H1 (cell line): ENCODE measurements around the gene WIPF3. TPM values are rescaled to one million over a fixed set of nuclear protein-coding genes. Genes with fewer than 3 reads are reported as not detected.

Source experiments
- CTCF ChIA-PET: fragments of 300-600 bp; sonication (Branson Sonifier 250); formaldehyde crosslinking; loops from one replicate; lab custom pipeline; 2021; ENCODE audit not compliant: partially characterized antibody; lab: Charles Lee
- POLR2A ChIA-PET: fragments of 300-600 bp; sonication (Branson Sonifier 250); formaldehyde crosslinking; loops from one replicate; lab custom pipeline; 2021; ENCODE audit warnings: inconsistent platforms; ENCODE audit not compliant: partially characterized antibody; lab: Charles Lee
- DNase-seq, 2 experiments: peaks; one replicate each; pipeline versions ENCODE4 v3.0.0 to v3.0.0-alpha.2; 2010 to 2022; ENCODE audit warnings: low spot score in 2 of 2, low read depth in 1 of 2, mixed read lengths in 1 of 2
- FAIRE-seq: peaks from 2 replicates; lab custom pipeline; 2011; peaks lifted over from hg19 to GRCh38; lab: Jason Lieb, UNC
- H2AFZ ChIP-seq: 2 replicates; pipeline ENCODE4 v1.8.1; 2012; ENCODE audit warnings: low read length, inconsistent platforms
- H2AK5ac ChIP-seq: 2 replicates; pipeline ENCODE4 v1.6.1; 2013; ENCODE audit warnings: low read depth, low read length
- H2BK120ac ChIP-seq: replicated peaks from 2 replicates; pipeline ENCODE3; 2013; ENCODE audit warnings: low read depth, low read length, inconsistent platforms
- H2BK12ac ChIP-seq: 2 replicates; pipeline ENCODE4 v1.6.1; 2013; ENCODE audit warnings: low read depth, low read length
- H2BK15ac ChIP-seq: 2 replicates; pipeline ENCODE4 v1.6.1; 2013; ENCODE audit warnings: low read length
- H2BK20ac ChIP-seq: 2 replicates; pipeline ENCODE4 v1.6.1; 2013; ENCODE audit warnings: low read length
- H2BK5ac ChIP-seq: 2 replicates; pipeline ENCODE4 v1.6.1; 2013; ENCODE audit warnings: low read depth, low read length
- H3K14ac ChIP-seq: 2 replicates; pipeline ENCODE4 v1.6.1; 2013; ENCODE audit warnings: inconsistent platforms; ENCODE audit not compliant: insufficient read length
- H3K18ac ChIP-seq: 2 replicates; pipeline ENCODE4 v1.6.1; 2013; ENCODE audit warnings: low read length; ENCODE audit errors: extremely low read depth
- H3K23ac ChIP-seq: 2 replicates; pipeline ENCODE4 v1.6.1; 2013; ENCODE audit warnings: inconsistent platforms; ENCODE audit not compliant: insufficient read length
- H3K23me2 ChIP-seq: 2 replicates; pipeline ENCODE4 v1.6.1; 2013; ENCODE audit warnings: low read depth, low read length
- H3K27ac ChIP-seq: 2 replicates; pipeline ENCODE4 v1.6.1; 2011; ENCODE audit warnings: low read depth, low read length, inconsistent platforms
- H3K27me3 ChIP-seq, 4 experiments: replicated peaks in 1 of 4; 1 replicate in 1 of 4; 2 replicates in 3 of 4; pipeline versions ENCODE4 v1.6.1 to v1.8.1; 2011 to 2013; ENCODE audit warnings: low read length in 3 of 4, mild to moderate bottlenecking in 3 of 4, inconsistent platforms in 2 of 4, mixed read lengths in 2 of 4, moderate library complexity in 1 of 4; ENCODE audit not compliant: control insufficient read depth in 3 of 4, insufficient read depth in 3 of 4; ENCODE audit errors: extremely low read depth in 1 of 4
- H3K36me3 ChIP-seq, 4 experiments: 2 replicates each; pipeline versions ENCODE4 v1.6.1 to v1.8.1; 2011 to 2013; ENCODE audit warnings: mild to moderate bottlenecking in 4 of 4, low read length in 3 of 4, moderate library complexity in 2 of 4, control low read depth in 1 of 4, inconsistent platforms in 1 of 4; ENCODE audit not compliant: insufficient read depth in 4 of 4, control insufficient read depth in 2 of 4
- H3K4ac ChIP-seq: replicated peaks from 2 replicates; pipeline ENCODE3; 2013; ENCODE audit warnings: low read length, low read depth, mixed read lengths, inconsistent platforms; ENCODE audit not compliant: insufficient read length
- H3K4me1 ChIP-seq, 4 experiments: replicated peaks in 1 of 4; 1 replicate in 1 of 4; 2 replicates in 3 of 4; pipeline versions ENCODE4 v1.6.1 to v1.8.1; 2011 to 2013; ENCODE audit warnings: low read length in 3 of 4, inconsistent platforms in 2 of 4, mixed read lengths in 1 of 4; ENCODE audit not compliant: insufficient read depth in 4 of 4, control insufficient read depth in 3 of 4
- H3K4me2 ChIP-seq, 2 experiments: 2 replicates each; pipeline versions ENCODE4 v1.6.1 to v1.8.1; 2011 to 2013; ENCODE audit warnings: low read depth in 2 of 2, low read length in 2 of 2, control low read depth in 1 of 2, inconsistent platforms in 1 of 2, mild to moderate bottlenecking in 1 of 2; ENCODE audit not compliant: insufficient read depth in 1 of 2
- H3K4me3 ChIP-seq, 4 experiments: fragments of 200-600, 300-600 bp in 1 of 4; sonication (generic), shearing (Covaris generic), sonication (Bioruptor Twin) in 1 of 4; 2 replicates each; pipeline versions ENCODE4 v1.5.1 to v1.8.1; 2011 to 2016; ENCODE audit warnings: low read length in 4 of 4, low read depth in 3 of 4, control low read depth in 2 of 4, inconsistent platforms in 2 of 4, mild to moderate bottlenecking in 2 of 4, mixed read lengths in 1 of 4, moderate library complexity in 1 of 4; ENCODE audit not compliant: insufficient read depth in 2 of 4; ENCODE audit errors: extremely low read depth in 1 of 4
- H3K56ac ChIP-seq: replicated peaks from 2 replicates; pipeline ENCODE3; 2013; ENCODE audit warnings: low read depth, mild to moderate bottlenecking, mixed read lengths, low read length, inconsistent platforms; ENCODE audit not compliant: insufficient read length
- H3K79me1 ChIP-seq: 2 replicates; pipeline ENCODE4 v1.6.1; 2013; ENCODE audit warnings: low read depth, low read length, control low read depth
- H3K79me2 ChIP-seq, 2 experiments: 2 replicates each; pipeline versions ENCODE4 v1.6.1 to v1.8.1; 2012 to 2013; ENCODE audit warnings: low read length in 2 of 2, mild to moderate bottlenecking in 2 of 2, inconsistent platforms in 1 of 2; ENCODE audit not compliant: insufficient read depth in 2 of 2, control insufficient read depth in 1 of 2
- H3K9ac ChIP-seq, 4 experiments: replicated peaks in 1 of 4; 1 replicate in 1 of 4; 2 replicates in 3 of 4; pipeline versions ENCODE4 v1.6.1 to v1.8.1; 2011 to 2013; ENCODE audit warnings: low read depth in 3 of 4, low read length in 3 of 4, control low read depth in 2 of 4, mild to moderate bottlenecking in 2 of 4, moderate library complexity in 2 of 4, inconsistent platforms in 1 of 4; ENCODE audit errors: extremely low read depth in 1 of 4
- H3K9me3 ChIP-seq, 2 experiments: 2 replicates each; pipeline versions ENCODE4 v1.6.1 to v1.8.1; 2012 to 2013; ENCODE audit warnings: mild to moderate bottlenecking in 2 of 2, moderate library complexity in 2 of 2, control low read depth in 1 of 2, inconsistent platforms in 1 of 2, low read depth in 1 of 2, low read length in 1 of 2, mixed read lengths in 1 of 2; ENCODE audit not compliant: insufficient read depth in 2 of 2
- H4K20me1 ChIP-seq, 2 experiments: replicated peaks in 1 of 2; 2 replicates each; pipeline versions ENCODE3 to v1.8.1; 2011 to 2013; ENCODE audit warnings: inconsistent platforms in 2 of 2, low read length in 2 of 2, mild to moderate bottlenecking in 1 of 2; ENCODE audit not compliant: insufficient read depth in 2 of 2, control insufficient read depth in 1 of 2
- H4K5ac ChIP-seq: 2 replicates; pipeline ENCODE4 v1.6.1; 2013; ENCODE audit warnings: low read length, low read depth, mixed read lengths, inconsistent platforms; ENCODE audit not compliant: insufficient read length
- H4K8ac ChIP-seq: 2 replicates; pipeline ENCODE4 v1.8.0; 2013; ENCODE audit warnings: mild to moderate bottlenecking, moderate library complexity, low read length, inconsistent platforms; ENCODE audit not compliant: insufficient read depth; ENCODE audit errors: extremely low read depth
- H4K91ac ChIP-seq: replicated peaks from 2 replicates; pipeline ENCODE3; 2013; ENCODE audit warnings: low read length, mixed read lengths, inconsistent platforms; ENCODE audit not compliant: insufficient read length
- CBX8 ChIP-seq: fragments of 300-800, 300-1000 bp; sonication (generic); IDR thresholded peaks from 2 replicates; pipeline ENCODE4 v1.7.1; 2016; ENCODE audit warnings: low read depth, low read length, borderline replicate concordance
- CHD2 ChIP-seq: IDR thresholded peaks from 2 replicates; pipeline ENCODE4 v1.6.1; 2012; ENCODE audit warnings: low read length, improper control_type of control experiment
- PHF8 ChIP-seq: fragments of 200-600 bp; sonication (generic); conservative IDR thresholded peaks from 2 replicates; pipeline ENCODE4 v1.7.1; 2012; ENCODE audit warnings: low read depth, mild to moderate bottlenecking, inconsistent platforms, low read length, moderate library complexity
- SIX5 ChIP-seq: IDR thresholded peaks from 2 replicates; pipeline ENCODE4 v1.6.1; 2011; ENCODE audit warnings: mild to moderate bottlenecking, low read depth, low read length
- TBP ChIP-seq: IDR thresholded peaks from 2 replicates; pipeline ENCODE4 v1.6.1; 2011; ENCODE audit warnings: low read depth, low read length, improper control_type of control experiment
- WGBS, 2 experiments: shearing (Covaris generic) in 1 of 2; methylation state at CpG; one replicate each; pipeline versions ENCODE4 v1.1.6 to v1.1.7; 2013 to 2015; ENCODE audit warnings: low lambda C conversion rate in 2 of 2, mixed read lengths in 2 of 2, inconsistent platforms in 1 of 2, low coverage in 1 of 2, missing lambda C conversion rate in 1 of 2; ENCODE audit not compliant: insufficient replicate concordance in 2 of 2, insufficient coverage in 1 of 2, insufficient read length in 1 of 2; ENCODE audit errors: extremely low coverage in 1 of 2, missing lambda C conversion rate in 1 of 2; 5-methylcytosine and 5-hydroxymethylcytosine counted together
- polyA plus RNA-seq, 7 experiments: library from polyadenylated mRNA; depleted of rRNA in 3 of 7; stranded (reverse) in 5 of 7; unstranded in 2 of 7; fragments of >200 nt in 5 of 7; fragments of 200-250 nt in 2 of 7; gene quantifications; 1 replicate in 5 of 7; 2 replicates in 1 of 7; 4 replicates in 1 of 7; pipeline versions ENCODE4 v1.2.1 to v1.2.3, GENCODE V29; 2011 to 2013; ENCODE audit warnings: missing spikeins in 2 of 7, mixed read lengths in 2 of 7
- total RNA-seq: library from RNA; stranded (reverse); fragmentation: NEBNext Ultra II Directional; extraction: Animal tissue kit (Norgen Biotek cat#: 25700); gene quantifications from 2 replicates; pipeline ENCODE4 v1.2.1, GENCODE V29; 2021

Gene WIPF3
- total and polyA plus RNA-seq, 2 of the 8 experiments (the other 6 are each of a cell fraction or from before 2014, with no cell fraction given): 5.0 to 12.1 TPM

DNA sequence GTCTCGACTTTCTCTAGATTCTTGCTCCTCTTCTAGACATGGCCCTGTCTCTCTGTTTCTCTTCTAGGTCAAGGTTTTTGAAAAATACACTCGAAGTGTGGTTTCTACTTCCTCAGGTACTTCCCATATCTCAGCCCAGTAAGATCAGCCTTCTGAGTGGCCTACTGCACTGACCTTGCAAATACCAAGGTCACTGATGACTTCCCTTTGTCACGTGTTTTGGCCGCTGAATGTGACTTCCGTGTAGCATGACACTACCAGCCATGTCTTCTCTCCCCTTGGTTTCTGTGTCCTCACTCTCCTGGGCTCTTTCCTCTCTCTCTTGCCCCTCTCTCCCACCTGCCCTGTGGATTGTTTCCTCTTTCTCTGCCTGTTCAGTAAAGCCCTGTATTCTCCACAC is 7.9 kb upstream of the WIPF3 start:
- CTCF ChIA-PET: interaction anchor here (2.6 kb wide), 1 partner anchor 7 kb away, joined by 10 read pairs; the partner anchor contains the start of gene WIPF3
- H3K4ac ChIP-seq: no peak overlapping the region
- no peak for FAIRE-seq

More for the DNA sequence above, 7.9 kb upstream of the WIPF3 start:
- no peaks in the 10 kb centered on the region; a peak in 1 of 4 replicates for H3K9me3 ChIP-seq
- H3K79me2 ChIP-seq: no peaks in the 10 kb centered on the region
- no peak overlapping the region for H3K4me3 ChIP-seq
- no peak overlapping the region for H2BK5ac ChIP-seq
- TF ChIP-seq TBP (no peak), CHD2 (no peak), CBX8 (no peak), SIX5 (no peak), PHF8 (no peak)
- no peak overlapping the region for H2BK120ac ChIP-seq
- no peak overlapping the region for H4K8ac ChIP-seq
- H3K79me1 ChIP-seq: no peaks in the 10 kb centered on the region
- no peak overlapping the region for H3K14ac ChIP-seq
- no peak overlapping the region for H4K5ac ChIP-seq
- H2AFZ ChIP-seq: no peak overlapping the region
- no peak overlapping the region for H2AK5ac ChIP-seq
- H2BK20ac ChIP-seq: peak overlapping the region; percentile 65; the same call in 1 of the 2 replicates
- no peak overlapping the region for H3K9ac ChIP-seq
- no peak for DNase-seq
- no peak overlapping the region for H3K4me2 ChIP-seq
- no peak overlapping the region; the same call in 1 of the 2 replicates for H2BK12ac ChIP-seq
- H3K23me2 ChIP-seq: no peaks in the 10 kb centered on the region
- no peak overlapping the region for H3K23ac ChIP-seq
- no peaks in the 10 kb centered on the region for H3K36me3 ChIP-seq
- H4K91ac ChIP-seq: no peak overlapping the region
- no peak overlapping the region for H3K18ac ChIP-seq
- 80% methylated on average over 5 of the region's 5 CpGs; no CpG with 5 or more reads in 1 of the 2 experiments for WGBS, 2 experiments
- no peak overlapping the region for H3K27ac ChIP-seq
- H3K56ac ChIP-seq: no peak overlapping the region
- peaks cover 0 to 4% (median 2%) of the 10 kb centered on the region in 4 experiments; a peak in 3 of 7 replicates for H3K4me1 ChIP-seq
- no peaks in the 10 kb centered on the region for H4K20me1 ChIP-seq
- POLR2A ChIA-PET: no interaction called here
- H2BK15ac ChIP-seq: peak overlapping the region; percentile 83; the same call in 1 of the 2 replicates
- H3K27me3 ChIP-seq: no peaks in the 10 kb centered on the region
